Endometrial microvascular endothelial cells (primary cell): Measurements from ENCODE around the gene ATP13A4. TPM values are rescaled to one million over a fixed set of nuclear protein-coding genes. Genes with fewer than 3 reads are reported as not detected.

Experiments
- in situ Hi-C: cut with HindIII; loops from 2 replicates; pipeline ENCODE4 v1.10.0; 2017; ENCODE audit warnings: low sequenced_read_pairs, low pct_unique_long_range_greater_than_20kb; ENCODE audit errors: inconsistent ontology term
- total RNA-seq: library from RNA; depleted of rRNA; stranded (reverse); fragments of >200 nt; gene quantifications from one replicate; pipeline ENCODE4 v1.2.3, GENCODE V29; 2015; ENCODE audit errors: inconsistent ontology term

Gene ATP13A4, protein sequence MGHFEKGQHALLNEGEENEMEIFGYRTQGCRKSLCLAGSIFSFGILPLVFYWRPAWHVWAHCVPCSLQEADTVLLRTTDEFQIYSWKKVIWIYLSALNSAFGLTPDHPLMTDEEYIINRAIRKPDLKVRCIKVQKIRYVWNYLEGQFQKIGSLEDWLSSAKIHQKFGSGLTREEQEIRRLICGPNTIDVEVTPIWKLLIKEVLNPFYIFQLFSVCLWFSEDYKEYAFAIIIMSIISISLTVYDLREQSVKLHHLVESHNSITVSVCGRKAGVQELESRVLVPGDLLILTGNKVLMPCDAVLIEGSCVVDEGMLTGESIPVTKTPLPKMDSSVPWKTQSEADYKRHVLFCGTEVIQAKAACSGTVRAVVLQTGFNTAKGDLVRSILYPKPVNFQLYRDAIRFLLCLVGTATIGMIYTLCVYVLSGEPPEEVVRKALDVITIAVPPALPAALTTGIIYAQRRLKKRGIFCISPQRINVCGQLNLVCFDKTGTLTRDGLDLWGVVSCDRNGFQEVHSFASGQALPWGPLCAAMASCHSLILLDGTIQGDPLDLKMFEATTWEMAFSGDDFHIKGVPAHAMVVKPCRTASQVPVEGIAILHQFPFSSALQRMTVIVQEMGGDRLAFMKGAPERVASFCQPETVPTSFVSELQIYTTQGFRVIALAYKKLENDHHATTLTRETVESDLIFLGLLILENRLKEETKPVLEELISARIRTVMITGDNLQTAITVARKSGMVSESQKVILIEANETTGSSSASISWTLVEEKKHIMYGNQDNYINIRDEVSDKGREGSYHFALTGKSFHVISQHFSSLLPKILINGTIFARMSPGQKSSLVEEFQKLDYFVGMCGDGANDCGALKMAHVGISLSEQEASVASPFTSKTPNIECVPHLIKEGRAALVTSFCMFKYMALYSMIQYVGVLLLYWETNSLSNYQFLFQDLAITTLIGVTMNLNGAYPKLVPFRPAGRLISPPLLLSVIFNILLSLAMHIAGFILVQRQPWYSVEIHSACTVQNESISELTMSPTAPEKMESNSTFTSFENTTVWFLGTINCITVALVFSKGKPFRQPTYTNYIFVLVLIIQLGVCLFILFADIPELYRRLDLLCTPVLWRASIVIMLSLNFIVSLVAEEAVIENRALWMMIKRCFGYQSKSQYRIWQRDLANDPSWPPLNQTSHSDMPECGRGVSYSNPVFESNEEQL
- total RNA-seq = not detected

DNA sequence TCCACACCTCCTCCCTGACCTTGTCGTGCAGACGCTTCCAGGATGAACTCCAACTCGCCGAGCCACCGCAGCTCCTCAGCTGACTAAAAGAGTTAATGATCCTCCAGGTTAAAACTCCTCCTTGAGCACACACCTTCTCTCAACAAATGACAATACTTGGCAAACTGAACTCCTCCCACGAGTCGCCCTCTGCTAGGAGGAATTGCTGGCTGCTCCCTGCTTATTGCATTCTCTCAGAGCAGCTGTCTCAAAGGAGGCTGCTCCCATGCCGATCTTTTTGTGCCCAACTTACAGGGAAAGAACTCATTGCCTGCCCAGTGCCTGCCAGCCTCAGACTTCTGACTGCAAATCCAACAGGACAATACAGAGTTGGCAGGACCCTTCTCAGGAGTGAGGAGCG, at the start of gene ATP13A4:
TSS of gene ATP13A4 (minus strand) at position 85 of the 400 bp plus-strand sequence. CDS start 96 bp downstream, outside the sequence.
- in situ Hi-C loops = loop anchor here (25.0 kb wide), 1 partner anchor 743 kb away; no protein-coding TSS in a partner anchor

DNA sequence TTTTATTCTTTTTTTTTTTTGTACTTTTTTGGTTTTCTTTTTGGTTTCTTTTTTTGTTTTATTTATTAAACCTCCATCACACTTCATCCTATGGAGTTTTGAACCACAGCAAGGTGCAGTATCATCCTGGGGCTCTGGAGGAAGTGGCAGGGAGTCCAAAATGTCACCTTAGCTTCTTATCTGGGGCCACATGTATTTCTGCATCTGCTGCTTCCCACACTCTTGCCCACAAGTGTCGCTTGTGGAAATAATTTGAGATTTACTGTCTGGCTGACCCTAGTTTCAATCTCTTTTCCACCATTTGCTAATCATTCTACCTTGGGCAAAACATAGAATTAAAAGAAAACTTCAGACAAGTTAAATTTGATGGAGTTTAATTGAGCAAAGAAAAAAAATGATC, 44.7 kb upstream of the ATP13A4 start:
- in situ Hi-C loops = no loop called here

DNA sequence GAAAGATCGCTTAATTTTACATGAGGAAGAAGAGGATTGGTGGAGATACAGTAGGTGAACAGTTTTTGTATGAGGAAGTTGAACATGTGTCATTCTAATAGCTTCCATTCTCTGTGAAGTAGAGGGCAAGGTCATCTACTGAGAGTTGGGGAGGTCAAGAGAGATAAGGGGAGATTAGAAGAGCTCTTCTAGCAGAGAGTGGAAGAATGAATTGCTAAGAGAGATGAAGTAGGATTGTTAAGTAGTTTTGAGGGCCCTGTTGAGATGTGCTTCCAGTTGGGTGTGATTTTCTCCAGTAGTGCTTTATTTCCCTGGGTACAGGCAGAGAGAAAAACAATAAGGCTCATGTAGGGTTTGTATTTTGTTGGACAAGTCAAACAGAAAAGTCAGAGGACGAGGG, 43.5 kb upstream of the ATP13A4 start:
- in situ Hi-C loops = no loop called here

DNA sequence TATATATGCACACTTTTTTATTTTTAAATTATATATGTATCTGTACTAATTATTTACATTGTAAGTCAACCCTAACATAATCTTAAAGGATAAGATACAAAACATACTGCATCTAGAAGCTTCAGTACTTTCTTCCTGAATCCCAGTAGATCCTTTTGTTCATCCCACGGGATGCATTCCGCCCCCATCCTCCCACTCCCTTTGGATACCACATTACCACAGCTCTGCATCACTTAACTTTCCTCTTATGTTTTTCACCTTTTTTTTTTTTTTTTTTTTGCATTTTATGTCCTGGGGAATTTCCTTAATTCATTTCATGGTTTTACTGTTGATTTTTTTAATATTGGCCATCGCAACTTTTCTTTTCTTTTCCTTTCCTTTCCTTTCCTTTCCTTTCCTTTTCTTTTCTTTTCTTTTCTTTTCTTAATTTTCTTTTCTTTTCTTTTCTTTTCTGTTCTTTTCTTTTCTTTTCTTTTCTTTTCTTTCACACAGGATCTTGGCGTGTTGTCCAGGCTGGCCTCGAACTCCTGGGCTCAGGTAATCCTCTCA, 41.3 kb upstream of the ATP13A4 start:
- in situ Hi-C loops = no loop called here

DNA sequence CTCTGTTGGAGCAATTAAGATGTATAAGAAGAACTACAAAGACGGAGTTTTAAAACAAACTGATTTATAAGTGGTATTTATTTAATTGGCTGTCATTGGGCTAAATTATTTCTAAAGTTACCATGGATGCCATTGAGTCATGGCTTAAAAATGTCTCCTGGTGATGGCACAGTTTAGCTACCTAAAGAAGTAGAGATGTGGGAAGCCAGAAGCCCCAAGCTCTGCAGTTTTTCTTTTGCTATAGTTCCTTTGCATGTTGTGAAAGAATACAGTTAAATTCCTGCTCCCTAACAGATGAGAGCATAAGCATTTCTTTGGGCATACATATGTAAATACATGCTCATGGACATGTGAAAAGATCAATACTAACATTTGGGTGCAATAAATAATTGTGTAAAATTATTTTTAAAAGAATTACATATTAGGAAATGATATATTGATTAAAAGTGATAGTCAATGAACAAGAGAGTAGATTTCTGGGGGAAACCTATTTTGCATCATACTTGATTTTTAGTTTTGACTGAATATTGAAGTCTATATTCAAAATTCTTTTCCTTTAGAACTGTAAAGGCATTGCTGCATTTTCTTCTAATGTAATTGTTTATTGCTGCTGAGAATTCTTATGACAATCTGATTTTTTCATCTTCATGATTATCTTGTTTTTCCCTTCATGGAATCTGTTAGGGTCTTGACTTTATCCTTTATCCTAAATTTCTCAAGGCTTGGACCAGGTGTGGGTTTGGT, 40.4 kb upstream of the ATP13A4 start:
- in situ Hi-C loops = no loop called here

DNA sequence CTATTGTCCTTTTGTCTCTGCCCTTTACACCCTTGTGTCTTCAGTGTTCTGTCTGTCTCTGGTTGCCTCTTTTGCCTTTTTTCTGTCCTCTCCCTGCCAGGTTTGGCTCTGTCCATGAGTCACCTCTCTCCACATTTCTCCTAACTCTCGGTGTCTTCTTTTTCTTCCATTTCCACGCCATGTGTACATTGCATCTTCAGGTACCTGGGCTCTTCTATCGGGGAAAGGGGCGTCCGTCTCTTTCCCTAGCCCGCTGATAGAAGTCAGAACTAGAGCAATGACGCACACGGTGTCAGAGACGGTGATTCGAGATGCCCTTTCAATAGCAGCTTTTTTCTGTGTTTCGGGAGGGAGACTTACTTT, 39.0 kb upstream of the ATP13A4 start:
- in situ Hi-C loops = no loop called here

DNA sequence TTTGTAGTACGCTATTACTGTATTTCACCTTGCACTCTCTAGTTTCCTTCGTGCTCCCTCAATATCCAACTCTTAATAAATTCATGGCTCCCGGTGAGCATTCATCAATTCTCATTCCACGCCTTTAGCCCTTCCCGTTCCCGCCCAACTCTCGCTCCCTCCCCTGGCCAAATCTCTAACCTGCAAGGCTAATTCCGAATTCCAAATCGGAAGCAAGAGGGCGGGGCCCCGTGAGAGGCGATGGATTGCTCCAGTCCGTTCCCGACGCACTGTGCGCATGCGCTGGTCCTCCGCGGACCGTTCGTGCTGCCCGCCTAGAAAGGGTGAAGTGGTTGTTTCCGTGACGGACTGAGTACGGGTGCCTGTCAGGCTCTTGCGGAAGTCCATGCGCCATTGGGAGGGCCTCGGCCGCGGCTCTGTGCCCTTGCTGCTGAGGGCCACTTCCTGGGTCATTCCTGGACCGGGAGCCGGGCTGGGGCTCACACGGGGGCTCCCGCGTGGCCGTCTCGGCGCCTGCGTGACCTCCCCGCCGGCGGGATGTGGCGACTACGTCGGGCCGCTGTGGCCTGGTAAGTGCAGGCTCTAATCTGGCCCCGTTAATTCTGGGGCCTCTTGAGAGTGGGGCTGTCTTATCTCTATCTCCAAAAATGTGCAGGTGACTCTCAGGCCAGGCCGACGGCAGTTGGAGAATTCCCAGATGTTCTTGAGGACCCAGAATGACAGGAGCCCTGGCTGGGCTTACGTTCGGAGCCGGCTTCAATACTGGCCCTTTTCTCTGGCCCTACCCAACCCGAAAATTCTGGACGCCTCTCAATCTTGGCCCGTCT, 38.4 kb upstream of the ATP13A4 start, which contains the start of gene OPA1:
TSS of gene OPA1 (plus strand) at position 368 of the 827 bp plus-strand sequence. CDS start at position 538, 170 bp downstream.
- in situ Hi-C loops = no loop called here

DNA sequence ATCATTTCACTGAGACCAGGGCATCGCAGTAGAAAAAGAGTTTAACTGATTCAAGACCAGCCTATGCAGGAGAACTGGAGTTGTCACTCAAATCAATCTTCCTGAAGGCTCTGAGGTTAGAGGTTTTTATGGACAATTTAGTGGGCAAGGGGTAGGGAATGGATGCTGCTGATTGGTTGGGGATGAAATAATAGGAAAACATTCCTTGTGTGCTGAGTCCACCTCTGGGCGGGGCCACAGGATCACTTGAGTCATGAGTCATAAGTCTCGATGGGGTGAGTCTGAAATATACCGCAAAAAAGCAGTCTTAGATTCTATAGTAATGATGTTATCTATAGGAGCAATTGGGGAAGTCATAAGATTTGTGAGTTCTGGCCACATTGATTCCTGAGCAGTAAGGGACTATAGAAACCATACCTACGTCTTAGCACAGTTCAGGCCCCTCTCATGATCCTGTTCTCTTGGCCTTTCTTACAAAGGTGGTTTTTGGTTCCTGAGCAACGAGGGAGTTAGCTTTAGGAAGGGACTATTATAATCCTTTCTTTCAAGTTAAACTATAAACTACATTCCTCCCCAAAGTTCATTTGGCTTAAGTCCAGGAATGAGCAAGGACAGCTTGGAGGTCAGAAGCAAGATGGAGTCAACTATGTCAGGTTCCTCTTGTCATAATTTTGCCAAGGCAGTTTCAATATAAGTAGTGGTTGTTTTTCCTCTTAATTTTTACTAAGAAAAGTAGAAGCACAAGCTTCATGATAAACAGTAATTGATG, 35.6 kb upstream of the ATP13A4 start:
- in situ Hi-C loops = no loop called here

DNA sequence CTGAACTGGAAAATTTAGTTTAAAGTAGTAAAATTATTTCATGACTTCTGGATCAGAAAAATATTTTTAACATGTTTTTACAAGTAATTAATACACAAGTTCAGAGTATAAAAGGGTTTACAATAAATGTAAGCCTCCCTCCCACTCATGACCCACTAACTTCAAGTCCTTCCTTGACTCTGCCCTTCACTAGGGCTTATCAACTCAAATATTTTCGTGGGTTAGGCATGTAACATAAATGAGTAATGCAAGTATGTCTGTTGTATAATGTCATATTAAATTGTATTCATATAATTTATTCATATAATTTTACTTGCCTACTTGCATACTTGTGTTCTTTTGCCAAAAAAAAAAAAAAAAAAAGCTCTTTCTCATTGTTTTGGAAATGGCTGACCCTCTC, 34.9 kb upstream of the ATP13A4 start:
- in situ Hi-C loops = no loop called here

DNA sequence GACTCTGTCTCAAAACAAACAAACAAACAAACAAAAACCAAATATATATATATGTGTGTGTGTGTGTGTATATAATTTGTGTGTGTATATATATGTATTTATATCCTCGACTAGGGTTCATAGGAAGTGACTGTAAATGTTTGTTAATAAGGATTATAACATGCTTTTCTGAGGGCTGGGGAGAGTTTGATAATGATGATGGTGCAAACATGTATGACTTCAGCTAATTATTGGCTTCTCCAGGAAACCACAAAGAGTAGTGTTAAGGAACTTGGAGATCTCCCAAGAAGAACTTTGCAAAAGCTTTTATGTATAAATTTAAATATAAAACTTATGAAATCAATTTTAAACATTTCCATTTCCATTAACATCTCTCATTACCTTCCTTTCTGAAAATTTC, 34.4 kb upstream of the ATP13A4 start:
- in situ Hi-C loops = no loop called here

DNA sequence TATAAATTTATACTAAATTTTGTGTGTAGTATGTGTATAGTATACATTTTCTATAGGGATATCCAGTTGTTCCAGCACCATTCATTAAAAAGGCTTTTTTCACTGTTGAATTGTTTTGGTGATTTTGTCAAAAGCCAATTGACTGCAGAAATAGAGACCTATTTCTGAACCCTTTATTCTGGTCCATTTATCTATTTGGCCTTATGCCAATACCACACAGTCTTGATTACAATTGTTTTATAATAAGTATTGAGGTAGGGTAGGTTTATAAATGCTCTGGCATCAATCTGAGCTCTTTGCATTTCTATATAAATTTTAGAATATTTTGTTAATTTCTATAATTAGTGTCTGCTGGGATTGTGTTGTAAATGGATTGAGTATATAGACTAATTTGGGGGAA, 31.8 kb upstream of the ATP13A4 start:
- in situ Hi-C loops = no loop called here

DNA sequence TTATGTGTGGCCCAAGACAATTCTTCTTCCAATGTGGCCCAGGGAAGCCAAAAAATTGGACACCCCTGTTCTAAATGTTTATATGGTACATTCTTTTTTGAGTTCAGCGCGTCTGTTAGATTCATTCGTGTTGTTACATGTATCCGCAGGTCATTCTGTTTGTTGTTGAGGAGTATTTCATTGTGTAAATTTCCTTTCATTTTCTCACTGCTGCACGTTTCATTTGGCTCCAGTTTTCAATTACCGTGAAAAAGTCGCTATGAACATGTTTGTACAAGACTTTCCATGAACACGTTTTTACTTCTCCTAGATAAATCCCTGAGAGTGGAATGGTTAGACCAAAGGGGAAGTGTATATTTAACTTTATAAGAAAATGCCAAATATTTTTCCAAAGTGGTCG, 30.8 kb upstream of the ATP13A4 start:
- in situ Hi-C loops = no loop called here

DNA sequence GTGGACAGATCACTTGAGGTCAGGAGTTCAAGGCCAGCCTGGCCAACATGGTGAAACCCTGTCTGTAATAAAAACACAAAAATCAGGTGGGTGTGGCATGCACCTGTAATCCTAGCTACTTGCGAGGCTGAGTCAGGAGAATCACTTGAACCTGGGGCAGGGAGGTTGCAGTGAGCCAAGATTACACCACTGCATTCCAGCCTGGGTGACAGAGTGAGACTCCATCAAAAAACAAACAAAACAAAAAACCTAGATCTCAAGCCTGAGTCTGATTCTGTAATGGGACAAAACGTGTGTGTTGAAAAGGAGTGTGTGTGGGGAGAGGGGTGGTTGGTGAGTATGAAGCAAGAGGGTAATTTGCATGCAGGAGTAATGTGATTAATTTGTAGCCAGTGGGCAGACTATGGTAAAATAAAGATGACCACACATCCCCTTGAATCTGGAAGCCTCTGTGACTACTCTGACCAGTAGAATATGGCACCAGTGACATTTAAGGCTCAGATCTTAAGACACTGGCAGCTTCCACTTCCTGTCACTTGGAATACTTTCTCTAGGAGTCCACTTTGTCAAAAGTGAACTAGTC, 19.9 kb upstream of the ATP13A4 start:
- in situ Hi-C loops = loop anchor here (25.0 kb wide), 1 partner anchor 762 kb away; no protein-coding TSS in a partner anchor

DNA sequence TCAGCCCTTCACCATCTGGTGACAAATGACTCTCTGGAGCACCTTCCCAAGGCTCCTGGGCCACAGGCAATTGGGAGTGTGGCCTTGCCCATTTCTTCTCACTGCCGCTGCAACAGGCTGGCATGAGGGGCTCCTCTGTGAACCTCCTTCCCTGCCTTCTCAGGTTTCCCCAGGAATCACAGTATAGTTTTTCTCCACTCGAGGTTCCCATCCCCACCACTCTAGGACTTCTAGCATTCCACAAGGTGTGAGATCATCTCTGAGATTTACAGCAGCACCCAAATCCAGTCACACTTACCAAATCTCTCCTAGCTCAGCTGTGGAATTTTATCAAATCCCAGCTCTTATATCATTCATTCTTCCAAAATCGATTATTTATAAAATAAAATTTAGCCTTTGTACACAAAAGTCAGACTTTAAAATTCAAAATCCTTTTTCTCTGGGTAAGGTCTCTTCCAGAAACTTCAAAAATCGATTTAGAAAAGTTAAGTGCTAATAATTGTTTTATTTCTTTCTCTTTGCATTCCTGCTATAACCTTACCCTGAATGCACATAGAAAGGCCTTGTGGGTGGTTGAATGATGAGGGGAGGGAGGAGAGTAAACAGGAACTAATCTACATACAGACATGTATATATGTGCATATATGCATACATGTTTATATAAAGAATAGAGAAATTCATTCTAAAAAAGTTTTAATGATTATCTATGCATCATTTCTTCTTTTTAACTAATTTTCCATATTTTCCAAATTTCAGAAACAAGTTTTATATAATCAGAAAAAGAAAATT, 18.9 kb upstream of the ATP13A4 start:
- in situ Hi-C loops = loop anchor here (25.0 kb wide), 1 partner anchor 761 kb away; no protein-coding TSS in a partner anchor

DNA sequence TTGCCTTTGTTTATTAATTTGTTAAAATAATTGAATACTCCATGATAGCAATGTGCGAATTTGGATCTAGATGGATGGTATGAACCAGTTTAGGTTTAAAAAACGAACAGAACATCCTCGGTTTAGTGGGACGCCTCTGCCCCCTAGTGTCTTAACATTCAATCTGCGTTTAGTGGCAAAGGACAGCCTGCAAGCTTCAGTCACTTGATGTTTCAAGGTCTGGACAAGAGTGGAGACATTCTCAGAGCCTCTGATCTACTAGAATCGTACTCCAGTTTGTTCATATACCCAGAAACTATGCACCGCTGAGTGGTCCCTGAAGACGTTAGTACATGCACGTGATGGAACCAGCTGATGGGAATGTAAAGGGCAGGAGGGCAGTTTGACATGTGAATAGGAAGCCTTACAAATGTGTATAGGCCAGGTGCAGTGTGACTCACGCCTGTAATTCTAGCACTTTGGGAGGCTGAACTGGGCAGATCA, 17.8 kb upstream of the ATP13A4 start:
- in situ Hi-C loops = loop anchor here (25.0 kb wide), 1 partner anchor 760 kb away; no protein-coding TSS in a partner anchor
